ENCODE results near the gene DAB1.

DNA sequence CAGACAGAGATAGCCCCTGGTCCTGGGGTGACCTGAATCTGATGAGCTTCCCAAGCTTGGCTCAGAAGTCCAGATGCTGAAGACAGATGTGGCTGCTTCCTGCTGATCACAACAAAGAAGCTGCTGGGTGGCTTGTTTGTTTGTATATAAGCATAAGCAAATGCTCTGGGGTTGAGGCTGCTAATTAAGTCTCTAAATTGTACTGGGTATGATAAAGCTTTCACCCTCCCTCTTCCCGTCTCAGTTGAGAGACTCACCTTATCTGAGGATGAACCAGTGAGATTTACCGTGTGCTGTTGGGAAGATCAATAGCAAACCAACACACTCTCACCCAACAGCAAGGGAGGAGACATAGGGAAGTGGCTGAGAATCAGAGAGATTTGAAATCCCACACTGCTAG, 42.0 kb downstream of the DAB1 start:
- TF ChIP-seq EZH2 (IDR thresholded peaks at IDR 0.05; ENCODE audit: borderline replicate concordance, low read length): no peak
- TF ChIP-seq, protein P1, sequence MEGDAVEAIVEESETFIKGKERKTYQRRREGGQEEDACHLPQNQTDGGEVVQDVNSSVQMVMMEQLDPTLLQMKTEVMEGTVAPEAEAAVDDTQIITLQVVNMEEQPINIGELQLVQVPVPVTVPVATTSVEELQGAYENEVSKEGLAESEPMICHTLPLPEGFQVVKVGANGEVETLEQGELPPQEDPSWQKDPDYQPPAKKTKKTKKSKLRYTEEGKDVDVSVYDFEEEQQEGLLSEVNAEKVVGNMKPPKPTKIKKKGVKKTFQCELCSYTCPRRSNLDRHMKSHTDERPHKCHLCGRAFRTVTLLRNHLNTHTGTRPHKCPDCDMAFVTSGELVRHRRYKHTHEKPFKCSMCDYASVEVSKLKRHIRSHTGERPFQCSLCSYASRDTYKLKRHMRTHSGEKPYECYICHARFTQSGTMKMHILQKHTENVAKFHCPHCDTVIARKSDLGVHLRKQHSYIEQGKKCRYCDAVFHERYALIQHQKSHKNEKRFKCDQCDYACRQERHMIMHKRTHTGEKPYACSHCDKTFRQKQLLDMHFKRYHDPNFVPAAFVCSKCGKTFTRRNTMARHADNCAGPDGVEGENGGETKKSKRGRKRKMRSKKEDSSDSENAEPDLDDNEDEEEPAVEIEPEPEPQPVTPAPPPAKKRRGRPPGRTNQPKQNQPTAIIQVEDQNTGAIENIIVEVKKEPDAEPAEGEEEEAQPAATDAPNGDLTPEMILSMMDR (conservative IDR thresholded peaks at IDR 0.05 in 1 of 2, IDR thresholded peaks at IDR 0.05 in 1 of 2; ENCODE audit: extremely low read depth in 1 of 2, insufficient read depth in 1 of 2, low read depth in 1 of 2, low read length in 2 of 2): no peak
